Heart left ventricle (tissue), 13 donors: ENCODE measurements around the gene TBC1D25.

Experiments
- CTCF ChIP-seq, 12 donors: fragments of 200-600 bp; sonication (generic) in 4 of 12; IDR thresholded peaks; one replicate each; pipeline versions ENCODE4 v1.5.0 to v1.8.0; 2018 to 2022; ENCODE audit warnings: antibody characterized with exemption in 12 of 12, mild to moderate bottlenecking in 5 of 12
- POLR2A ChIP-seq, 2 donors: fragments of 450-650 bp; IDR thresholded peaks; one replicate each; pipeline ENCODE4 v1.6.1; 2017; ENCODE audit warnings: antibody characterized with exemption in 2 of 2, mild to moderate bottlenecking in 2 of 2, moderate library complexity in 2 of 2
- donor health status: ischemic (EF 13 %, LVEDD 7.1; RV severe dilation, severe dysfunction).
- donor health status: DM: no; HTN: yes; CAD: no.
- donor health status: DM: no; HTN: no; CAD: no.
- donor health status: ischemic (EF 25% LVEDD 6.9; RV normal size, moderate dysfunction).
- donor health status: ischemic (EF 25% LVEDD 5.7; RV mildly dilated, moderate dysfunction).
- donor health status: ischemic (EF 35%, LVEDD 5.7; RV mildly dilated, moderate dysfunction).
- donor health status: nonischemic (EF 11% LVEDD 7.7; RV severe dilation, severe dysfunction).
- donor health status: DM: yes; HTN: yes; CAD: no.
- donor health status: PGD.
- donor health status: ischemic (EF 29% LVEDD 5.4; RV normal size, mild dysfunction).
- donor health status: nonischemic (EF 23%, LVEDD 6.1; RV moderate dilation, normal function).

GRCh38 chrX:48579259-48579658 is 39.7 kb downstream of the TBC1D25 start:
- TF ChIP-seq CTCF (IDR thresholded peaks at IDR 0.05) (no peak), POLR2A (IDR thresholded peaks at IDR 0.05) (no peak)
